K562 (cell line): ENCODE measurements around the gene MYO3B. TPM values are rescaled to one million over a fixed set of nuclear protein-coding genes. Genes with fewer than 3 reads are reported as not detected.
A peak's percentile ranks its signal among the peaks of the same experiment; 100 is the strongest.

Experiments
- ATAC-seq: fragments of 200-7000 bp; cut with Tn5 transposase; 3 replicates; pipeline ENCODE4 v1.9.1; 2020; ENCODE audit warnings: moderate library complexity
- BruUV-seq: library from RNA; stranded (reverse); fragments of 400-500 nt; replicated peaks from 2 replicates; lab custom pipeline; 2021; lab: Mats Ljungman, UMichigan
- CTCF ChIA-PET: fragments of 300-600 bp; formaldehyde crosslinking; extraction: SDS; loops from one replicate; lab custom pipeline; 2021; ENCODE audit warnings: low intra/inter-chr PET ratio; lab: Yijun Ruan, JAX
- POLR2A ChIA-PET: fragments of 300-600, 350-650 bp; sonication (Branson Sonifier 250); formaldehyde crosslinking; extraction: SDS; loops from one replicate; lab custom pipeline; 2021; ENCODE audit warnings: antibody characterized with exemption, inconsistent platforms; lab: Yijun Ruan, JAX
- DNase-seq, 4 experiments: peaks; one replicate each; pipeline versions ENCODE4 v3.0.0 to v3.0.0-alpha.2; 2011 to 2018; ENCODE audit warnings: low spot score in 3 of 4, mixed read lengths in 3 of 4; ENCODE audit errors: extremely low read depth in 1 of 4
- FAIRE-seq: peaks from 2 replicates; lab custom pipeline; 2011; peaks lifted over from hg19 to GRCh38; lab: Jason Lieb, UNC
- H2AFZ ChIP-seq: 2 replicates; pipeline ENCODE4 v1.6.0; 2011; ENCODE audit warnings: low read depth, low read length, control low read depth, inconsistent platforms
- H3K27ac ChIP-seq: fragments of 200-600 bp; 3 replicates; pipeline ENCODE4 v1.8.0; 2011; ENCODE audit warnings: low read depth, mild to moderate bottlenecking, control low read depth, inconsistent platforms, low read length, moderate library complexity, mixed read lengths; ENCODE audit errors: extremely low read depth
- H3K27me3 ChIP-seq, 2 experiments: fragments of 300-600 bp in 1 of 2; 2 replicates in 1 of 2; 3 replicates in 1 of 2; pipeline versions ENCODE4 v1.6.0 to v1.8.0; 2011; ENCODE audit warnings: inconsistent platforms in 2 of 2, low read length in 2 of 2, mild to moderate bottlenecking in 1 of 2, mixed read lengths in 1 of 2, moderate library complexity in 1 of 2; ENCODE audit not compliant: control insufficient read depth in 2 of 2, insufficient read depth in 2 of 2
- H3K36me3 ChIP-seq: fragments of 300-600 bp; 3 replicates; pipeline ENCODE4 v1.8.0; 2011; ENCODE audit warnings: mild to moderate bottlenecking, low read length, inconsistent platforms; ENCODE audit not compliant: control insufficient read depth, insufficient read depth
- H3K4me1 ChIP-seq, 2 experiments: fragments of 200-600 bp in 1 of 2; replicated peaks in 1 of 2; 2 replicates in 1 of 2; 3 replicates in 1 of 2; pipeline versions ENCODE4 v1.5.1 to v1.8.0; 2011; ENCODE audit warnings: inconsistent platforms in 2 of 2, low read length in 2 of 2, mild to moderate bottlenecking in 1 of 2, mixed read lengths in 1 of 2, moderate library complexity in 1 of 2; ENCODE audit not compliant: control insufficient read depth in 2 of 2, insufficient read depth in 2 of 2
- H3K4me2 ChIP-seq: 2 replicates; pipeline ENCODE4 v1.6.1; 2011; ENCODE audit warnings: low read length, control low read depth, inconsistent platforms, mixed read lengths; ENCODE audit not compliant: insufficient read depth
- H3K4me3 ChIP-seq: fragments of 200-600 bp; sonication (generic), shearing (Covaris generic); 2 replicates; pipeline ENCODE4 v1.5.1; 2016; ENCODE audit warnings: control low read depth, inconsistent platforms
- H3K79me2 ChIP-seq: fragments of 200-600 bp; 3 replicates; pipeline ENCODE4 v1.8.0; 2011; ENCODE audit warnings: low read length, inconsistent platforms; ENCODE audit not compliant: control insufficient read depth, insufficient read depth
- H3K9ac ChIP-seq, 2 experiments: 2 replicates each; pipeline versions ENCODE4 v1.6.0 to v1.6.1; 2011; ENCODE audit warnings: low read depth in 2 of 2, low read length in 2 of 2, control low read depth in 1 of 2, inconsistent platforms in 1 of 2, mild to moderate bottlenecking in 1 of 2, mixed read lengths in 1 of 2; ENCODE audit not compliant: insufficient read depth in 1 of 2
- H3K9me1 ChIP-seq: one replicate; pipeline ENCODE4 v1.6.0; 2011; ENCODE audit warnings: inconsistent platforms, mild to moderate bottlenecking, low read length, moderate library complexity; ENCODE audit not compliant: control insufficient read depth, insufficient read depth
- H3K9me3 ChIP-seq: replicated peaks from 2 replicates; pipeline ENCODE4 v1.5.1; 2011; ENCODE audit warnings: low read depth, low read length, inconsistent platforms; ENCODE audit not compliant: control insufficient read depth, insufficient read depth
- H4K20me1 ChIP-seq: replicated peaks from 2 replicates; pipeline ENCODE4 v1.6.1; 2011; ENCODE audit warnings: low read length, inconsistent platforms, mixed read lengths; ENCODE audit not compliant: control insufficient read depth, insufficient read depth
- ID3 ChIP-seq, 2 experiments: fragments of 250-450 bp in 1 of 2; fragments of 450-650 bp in 1 of 2; sonication (Bioruptor Pico) in 1 of 2; IDR thresholded peaks; 2 replicates each; pipeline versions ENCODE4 v1.6.1 to v1.8.0; 2016 to 2021; ENCODE audit warnings: mild to moderate bottlenecking in 2 of 2, moderate library complexity in 2 of 2, missing compliant biosample characterization in 1 of 2, missing genetic modification characterization in 1 of 2
- NFIC ChIP-seq: fragments of 450-650 bp; IDR thresholded peaks from 2 replicates; pipeline ENCODE4 v1.6.1; 2017; ENCODE audit warnings: mild to moderate bottlenecking, inconsistent platforms
- NFIX ChIP-seq: fragments of 250-450 bp; sonication (Bioruptor Pico); IDR thresholded peaks from 2 replicates; pipeline ENCODE4 v1.4.0; 2020; ENCODE audit warnings: low read depth, mild to moderate bottlenecking, moderate library complexity
- RAD21 ChIP-seq, 2 experiments: fragments of 250-450 bp in 1 of 2; fragments of 450-650 bp in 1 of 2; sonication (Bioruptor Pico) in 1 of 2; formaldehyde crosslinking in 1 of 2; IDR thresholded peaks in 1 of 2; conservative IDR thresholded peaks in 1 of 2; 2 replicates each; pipeline versions ENCODE4 v1.4.0 to v1.8.0; 2020 to 2022; ENCODE audit warnings: mild to moderate bottlenecking in 2 of 2, moderate library complexity in 1 of 2
- whole genome bisulfite sequencing: fragments of 100-300 bp; shearing (Covaris generic); methylation state at CpG from one replicate; pipeline ENCODE4 v1.1.6; 2016; ENCODE audit warnings: low coverage, mixed read lengths; ENCODE audit not compliant: insufficient coverage; ENCODE audit errors: missing lambda C conversion rate; 5-methylcytosine and 5-hydroxymethylcytosine counted together
- in situ Hi-C: fragments of 300-500 bp; cut with MboI; formaldehyde crosslinking; loops from 4 replicates; pipeline ENCODE4 v1.15.0; 2018; ENCODE audit warnings: inconsistent platforms, mixed read lengths
- intact Hi-C: fragments of 100-400 bp; cut with micrococcal nuclease; formaldehyde crosslinking; loops from 2 replicates; pipeline ENCODE4 v1.14.2; 2022
- polyA plus RNA-seq, 8 experiments: library from polyadenylated mRNA; depleted of rRNA in 4 of 8; stranded (reverse) in 5 of 8; unstranded in 3 of 8; fragments of >200 nt; fragmentation: Nextera tagmentation in 2 of 8; fragmentation: Illumina TruSeq in 1 of 8; extraction: Ambion mirVana in 2 of 8; extraction: Trizol in 1 of 8; gene quantifications; 2 replicates each; pipeline versions ENCODE4 v1.2.1 to v1.2.3, GENCODE V29; 2011 to 2014; ENCODE audit warnings: inconsistent platforms in 1 of 8, missing spikeins in 1 of 8
- total RNA-seq, 7 experiments: library from RNA; depleted of rRNA in 6 of 7; stranded (reverse); fragments of >200 nt in 6 of 7; fragmentation: Illumina TruSeq in 2 of 7; extraction: Trizol in 2 of 7; gene quantifications; 2 replicates each; pipeline versions ENCODE4 v1.2.1 to v1.2.3, GENCODE V29; 2011 to 2021; ENCODE audit warnings: low replicate concordance in 1 of 7

Gene MYO3B
- total and polyA plus RNA-seq, 9 of the 15 experiments (the other 6 are each of a cell fraction or from before 2014, with no cell fraction given) = 2.7 to 6.5 (median 3.6) TPM

- in situ Hi-C loops = no loop called here
- CTCF ChIA-PET = interaction anchor here (1.1 kb wide), 1 partner anchor 642 kb away, joined by 4 read pairs; the partner anchor contains the start of gene METTL5
These were observed 288.7 kb downstream of the MYO3B start for GRCh38 chr2:170466632-170467031.

More at GRCh38 chr2:170466632-170467031, 288.7 kb downstream of the MYO3B start:
- no peaks in the 10 kb centered on the region for H3K36me3 ChIP-seq
- no peak overlapping the region for H3K4me2 ChIP-seq
- no peak overlapping the region for H2AFZ ChIP-seq
- FAIRE-seq = no peak
- H3K9ac ChIP-seq = no peak overlapping the region
- no peak for DNase-seq
- no peak for ATAC-seq
- H3K9me1 ChIP-seq = no peaks in the 10 kb centered on the region
- H3K27ac ChIP-seq = no peak overlapping the region
- no peaks in the 10 kb centered on the region for H3K27me3 ChIP-seq
- POLR2A ChIA-PET = interaction anchor here (0.6 to 1.6 kb wide), 4 partner anchors 9 to 297 kb away, joined by 3 to 5 read pairs (median 3); no protein-coding TSS in a partner anchor
- no peaks in the 10 kb centered on the region for H3K79me2 ChIP-seq
- H4K20me1 ChIP-seq = no peaks in the 10 kb centered on the region
- no peak for TF ChIP-seq ID3 (CRISPR knock-in tag; IDR thresholded peaks at IDR 0.05)
- no peak for TF ChIP-seq ID3 (tag; IDR thresholded peaks at IDR 0.05)
- peak; percentile 95 for TF ChIP-seq NFIC
- TF ChIP-seq RAD21 (CRISPR knock-in tag; conservative IDR thresholded peaks at IDR 0.05 in 1 of 2, IDR thresholded peaks at IDR 0.05 in 1 of 2) = no peak
- peak; percentile 90 for TF ChIP-seq NFIX
- no peak overlapping the region for H3K4me3 ChIP-seq
- WGBS = 47% methylated on average over 8 of the region's 8 CpGs
- H3K4me1 ChIP-seq = peaks cover 0 to 6% of the 10 kb centered on the region in 2 experiments; a peak in 1 of 5 replicates
- no peaks in the 10 kb centered on the region for H3K9me3 ChIP-seq
- intact Hi-C loops = no loop called here
- BruUV-seq = no TSS peak
